Measurements from ENCODE around the gene RNF123. TPM values are rescaled to one million over a fixed set of nuclear protein-coding genes. Genes with fewer than 3 reads are reported as not detected.

Gene RNF123
- total and polyA plus RNA-seq, 2 donors (not counting 3 experiments of a cell fraction or from before 2014, with no cell fraction given) = 43.4 to 59.3 TPM

- Histone ChIP-seq H3K9me3 (replicated peaks; ENCODE audit: control insufficient read depth, insufficient read depth, low read length) (no peaks in the 10 kb centered on the region), H3K9me1 (replicated peaks; ENCODE audit: control insufficient read depth, extremely low read depth, insufficient read depth, low read length) (no peaks in the 10 kb centered on the region), H3K4me2 (ENCODE audit: insufficient read depth, low read length) (no peak overlapping the region), H3K4me3 (replicated peaks in 1 of 3; ENCODE audit: insufficient read depth in 1 of 3, low read depth in 1 of 3, low read length in 3 of 3) (no peak overlapping the region), H3K79me2 (ENCODE audit: control insufficient read depth, insufficient read depth, low read length) (no peaks in the 10 kb centered on the region), H3K27ac (ENCODE audit: insufficient read depth, low read depth, low read length) (no peak overlapping the region), H3K9ac (replicated peaks; ENCODE audit: extremely low read depth, insufficient read depth, low read length) (no peak overlapping the region), H4K20me1 (replicated peaks; ENCODE audit: control insufficient read depth, extremely low read depth, insufficient read depth, low read length) (no peaks in the 10 kb centered on the region), H3K27me3 (ENCODE audit: control insufficient read depth in 2 of 2, insufficient read depth in 2 of 2, low read length in 2 of 2) (no peaks in the 10 kb centered on the region), H3K4me1 (ENCODE audit: control insufficient read depth, extremely low read depth, insufficient read depth, low read length) (peaks cover 5% of the 10 kb centered on the region), H2AFZ (ENCODE audit: low read depth, low read length) (no peak overlapping the region), H3K36me3 (ENCODE audit: control insufficient read depth in 2 of 2, extremely low read depth in 1 of 2, insufficient read depth in 2 of 2, low read length in 2 of 2) (peaks cover 0 to 16% of the 10 kb centered on the region in 2 experiments)
- CTCF ChIA-PET = no interaction called here
- TF ChIP-seq POLR2AphosphoS5 (IDR thresholded peaks at IDR 0.05; ENCODE audit: insufficient read depth, low read depth, low read length) (no peak), POLR2A (IDR thresholded peaks at IDR 0.05; ENCODE audit: low read depth, low read length) (no peak), JUN (IDR thresholded peaks at IDR 0.05; ENCODE audit: borderline replicate concordance, insufficient read depth, insufficient read length, low read depth) (no peak), MAX (IDR thresholded peaks at IDR 0.05; ENCODE audit: insufficient read depth, insufficient read length) (no peak), MYC (IDR thresholded peaks at IDR 0.05; ENCODE audit: low read depth, low read length) (no peak), EZH2 (IDR thresholded peaks at IDR 0.05; ENCODE audit: borderline replicate concordance, low read depth, low read length, severe bottlenecking) (no peak), FOS (IDR thresholded peaks at IDR 0.05; ENCODE audit: borderline replicate concordance, insufficient read depth, low read length) (no peak)
- FAIRE-seq (no peak), DNase-seq (ENCODE audit: low read depth, low spot score) (no peak)
- dilution Hi-C loops (cut with MboI; ENCODE audit: extremely low pct_ligation_motif_present, low sequenced_read_pairs) (no loop called here), intact Hi-C loops (cut with micrococcal nuclease) (no loop called here)
- no TSS peak for BruUV-seq (replicated peaks)
- POLR2A ChIA-PET = no interaction called here
Measured at GRCh38 chr3:49705390-49705960, 16.1 kb downstream of the RNF123 start.

GRCh38 chr3:49706456-49707112 lies 17.2 kb downstream of the RNF123 start:
- Histone ChIP-seq H3K27me3 (ENCODE audit: control insufficient read depth in 2 of 2, insufficient read depth in 2 of 2, low read length in 2 of 2) (no peaks in the 10 kb centered on the region), H3K9me3 (replicated peaks; ENCODE audit: control insufficient read depth, insufficient read depth, low read length) (no peaks in the 10 kb centered on the region), H3K79me2 (ENCODE audit: control insufficient read depth, insufficient read depth, low read length) (no peaks in the 10 kb centered on the region), H3K4me2 (ENCODE audit: insufficient read depth, low read length) (no peak overlapping the region), H3K36me3 (ENCODE audit: control insufficient read depth in 2 of 2, extremely low read depth in 1 of 2, insufficient read depth in 2 of 2, low read length in 2 of 2) (peaks cover 0 to 16% of the 10 kb centered on the region in 2 experiments), H3K4me3 (replicated peaks in 1 of 3; ENCODE audit: insufficient read depth in 1 of 3, low read depth in 1 of 3, low read length in 3 of 3) (no peak overlapping the region), H4K20me1 (replicated peaks; ENCODE audit: control insufficient read depth, extremely low read depth, insufficient read depth, low read length) (no peaks in the 10 kb centered on the region), H3K9me1 (replicated peaks; ENCODE audit: control insufficient read depth, extremely low read depth, insufficient read depth, low read length) (no peaks in the 10 kb centered on the region), H3K27ac (ENCODE audit: insufficient read depth, low read depth, low read length) (no peak overlapping the region), H3K4me1 (ENCODE audit: control insufficient read depth, extremely low read depth, insufficient read depth, low read length) (peaks cover 5% of the 10 kb centered on the region), H3K9ac (replicated peaks; ENCODE audit: extremely low read depth, insufficient read depth, low read length) (no peak overlapping the region), H2AFZ (ENCODE audit: low read depth, low read length) (no peak overlapping the region)
- intact Hi-C loops (cut with micrococcal nuclease) (no loop called here), dilution Hi-C loops (cut with MboI; ENCODE audit: extremely low pct_ligation_motif_present, low sequenced_read_pairs) (no loop called here)
- ChIA-PET CTCF (no interaction called here), POLR2A (no interaction called here)
- BruUV-seq (replicated peaks) = no TSS peak
- no peak for TF ChIP-seq MAX (IDR thresholded peaks at IDR 0.05; ENCODE audit: insufficient read depth, insufficient read length)
- TF ChIP-seq FOS (IDR thresholded peaks at IDR 0.05; ENCODE audit: borderline replicate concordance, insufficient read depth, low read length) = no peak
- no peak for TF ChIP-seq POLR2AphosphoS5 (IDR thresholded peaks at IDR 0.05; ENCODE audit: insufficient read depth, low read depth, low read length)
- no peak for TF ChIP-seq POLR2A (IDR thresholded peaks at IDR 0.05; ENCODE audit: low read depth, low read length)
- no peak for TF ChIP-seq CTCF (IDR thresholded peaks at IDR 0.05; ENCODE audit: extremely low read depth in 1 of 2, insufficient read depth in 1 of 2, low read depth in 1 of 2, low read length in 2 of 2)
- TF ChIP-seq MYC (IDR thresholded peaks at IDR 0.05; ENCODE audit: low read depth, low read length) = no peak
- TF ChIP-seq JUN (IDR thresholded peaks at IDR 0.05; ENCODE audit: borderline replicate concordance, insufficient read depth, insufficient read length, low read depth) = no peak
- TF ChIP-seq EZH2 (IDR thresholded peaks at IDR 0.05; ENCODE audit: borderline replicate concordance, low read depth, low read length, severe bottlenecking) = no peak
- TF ChIP-seq GATA2 (IDR thresholded peaks at IDR 0.05; ENCODE audit: insufficient read depth, insufficient read length, low read depth, low read length) = no peak
- DNase-seq (ENCODE audit: low read depth, low spot score) (no peak), FAIRE-seq (no peak)
